Peyer's patch (tissue), 4 donors: ENCODE data around the gene LUC7L.

ENCODE experiments used
- CTCF ChIP-seq, 6 experiments: fragments of 450-650 bp in 4 of 6; fragments of 200-600 bp in 2 of 6; sonication (generic) in 1 of 6; IDR thresholded peaks; one replicate each; pipeline ENCODE4 v1.5.1; 2017 to 2019; ENCODE audit warnings: antibody characterized with exemption in 6 of 6, mild to moderate bottlenecking in 3 of 6, moderate library complexity in 1 of 6
- POLR2A ChIP-seq, 2 donors: fragments of 450-650 bp; IDR thresholded peaks; one replicate each; pipeline ENCODE4 v1.5.1; 2017; ENCODE audit warnings: antibody characterized with exemption in 2 of 2, mild to moderate bottlenecking in 2 of 2, moderate library complexity in 2 of 2

GRCh38 chr16:142405-142967 lies 86.8 kb downstream of the LUC7L start:
- TF ChIP-seq CTCF (IDR thresholded peaks at IDR 0.05) (no peak), POLR2A (IDR thresholded peaks at IDR 0.05) (no peak)
